ENCODE results near the gene ARMC10.

DNA sequence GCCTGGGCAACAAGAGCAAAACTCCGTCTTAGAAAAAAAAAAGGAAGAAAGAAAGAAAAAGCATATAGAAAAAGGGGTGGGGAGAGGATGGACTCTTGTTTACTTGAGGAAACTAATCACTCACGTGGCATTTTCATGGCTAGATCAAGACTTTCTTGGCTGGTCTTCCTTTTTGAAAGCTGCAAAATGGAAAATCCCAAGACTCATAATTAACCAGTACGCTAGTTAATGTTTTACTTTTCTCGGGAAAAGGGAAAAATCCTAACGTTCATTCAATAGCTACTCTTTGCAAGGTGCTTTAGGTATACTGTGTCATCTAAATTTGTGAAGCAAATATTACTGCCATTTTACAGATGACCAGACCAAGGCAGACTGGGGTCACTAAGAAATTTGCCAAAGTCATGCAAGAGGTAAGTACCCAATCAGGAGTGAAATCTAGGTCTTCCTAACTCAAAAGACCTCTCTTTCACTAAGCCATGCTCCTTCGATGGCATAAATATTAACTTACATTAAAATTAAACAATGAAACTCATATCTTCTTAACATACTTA, 49.6 kb downstream of the ARMC10 start:
- TF ChIP-seq, protein P1, sequence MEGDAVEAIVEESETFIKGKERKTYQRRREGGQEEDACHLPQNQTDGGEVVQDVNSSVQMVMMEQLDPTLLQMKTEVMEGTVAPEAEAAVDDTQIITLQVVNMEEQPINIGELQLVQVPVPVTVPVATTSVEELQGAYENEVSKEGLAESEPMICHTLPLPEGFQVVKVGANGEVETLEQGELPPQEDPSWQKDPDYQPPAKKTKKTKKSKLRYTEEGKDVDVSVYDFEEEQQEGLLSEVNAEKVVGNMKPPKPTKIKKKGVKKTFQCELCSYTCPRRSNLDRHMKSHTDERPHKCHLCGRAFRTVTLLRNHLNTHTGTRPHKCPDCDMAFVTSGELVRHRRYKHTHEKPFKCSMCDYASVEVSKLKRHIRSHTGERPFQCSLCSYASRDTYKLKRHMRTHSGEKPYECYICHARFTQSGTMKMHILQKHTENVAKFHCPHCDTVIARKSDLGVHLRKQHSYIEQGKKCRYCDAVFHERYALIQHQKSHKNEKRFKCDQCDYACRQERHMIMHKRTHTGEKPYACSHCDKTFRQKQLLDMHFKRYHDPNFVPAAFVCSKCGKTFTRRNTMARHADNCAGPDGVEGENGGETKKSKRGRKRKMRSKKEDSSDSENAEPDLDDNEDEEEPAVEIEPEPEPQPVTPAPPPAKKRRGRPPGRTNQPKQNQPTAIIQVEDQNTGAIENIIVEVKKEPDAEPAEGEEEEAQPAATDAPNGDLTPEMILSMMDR (IDR thresholded peaks at IDR 0.05), result no peak
- no peak for TF ChIP-seq POLR2A (IDR thresholded peaks at IDR 0.05)

All from adrenal gland (tissue), 5 donors.